ENCODE results near the gene WIPF2.
"Not testable (repeated sequence)": the region's sequence is repeated elsewhere in the genome, so short reads cannot be mapped to it uniquely, and the experiment has no call there.

The WIPF2 gene

GRCh38 chr17:40194821-40195220 lies 24.3 kb upstream of the WIPF2 start:
- TF ChIP-seq, protein P1, sequence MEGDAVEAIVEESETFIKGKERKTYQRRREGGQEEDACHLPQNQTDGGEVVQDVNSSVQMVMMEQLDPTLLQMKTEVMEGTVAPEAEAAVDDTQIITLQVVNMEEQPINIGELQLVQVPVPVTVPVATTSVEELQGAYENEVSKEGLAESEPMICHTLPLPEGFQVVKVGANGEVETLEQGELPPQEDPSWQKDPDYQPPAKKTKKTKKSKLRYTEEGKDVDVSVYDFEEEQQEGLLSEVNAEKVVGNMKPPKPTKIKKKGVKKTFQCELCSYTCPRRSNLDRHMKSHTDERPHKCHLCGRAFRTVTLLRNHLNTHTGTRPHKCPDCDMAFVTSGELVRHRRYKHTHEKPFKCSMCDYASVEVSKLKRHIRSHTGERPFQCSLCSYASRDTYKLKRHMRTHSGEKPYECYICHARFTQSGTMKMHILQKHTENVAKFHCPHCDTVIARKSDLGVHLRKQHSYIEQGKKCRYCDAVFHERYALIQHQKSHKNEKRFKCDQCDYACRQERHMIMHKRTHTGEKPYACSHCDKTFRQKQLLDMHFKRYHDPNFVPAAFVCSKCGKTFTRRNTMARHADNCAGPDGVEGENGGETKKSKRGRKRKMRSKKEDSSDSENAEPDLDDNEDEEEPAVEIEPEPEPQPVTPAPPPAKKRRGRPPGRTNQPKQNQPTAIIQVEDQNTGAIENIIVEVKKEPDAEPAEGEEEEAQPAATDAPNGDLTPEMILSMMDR (conservative IDR thresholded peaks at IDR 0.05; ENCODE audit: low read depth, low read length): no peak
- no peak overlapping the region for H3K4me3 ChIP-seq (IDR thresholded peaks at IDR 0.05; ENCODE audit: insufficient read depth, low read depth, low read length)
- H4K20me1 ChIP-seq (ENCODE audit: insufficient read depth): no peaks in the 10 kb centered on the region
- no peaks in the 10 kb centered on the region for H3K27me3 ChIP-seq (ENCODE audit: insufficient read depth, low read depth)
- H2AFZ ChIP-seq (ENCODE audit: low read depth): no peak overlapping the region
- no peaks in the 10 kb centered on the region for H3K79me2 ChIP-seq (ENCODE audit: insufficient read depth, low read depth)
- no peak overlapping the region for H3K4me2 ChIP-seq
- H3K9ac ChIP-seq: no peak overlapping the region
- peaks cover 15% of the 10 kb centered on the region for H3K4me1 ChIP-seq (ENCODE audit: low read depth, poor library complexity, severe bottlenecking)
- no peak overlapping the region for H3K27ac ChIP-seq
- H3K36me3 ChIP-seq (ENCODE audit: insufficient read depth): no peaks in the 10 kb centered on the region

- Histone ChIP-seq H3K79me2 (ENCODE audit: insufficient read depth, low read depth) (no peaks in the 10 kb centered on the region), H3K9ac (no peak overlapping the region), H3K36me3 (ENCODE audit: insufficient read depth) (no peaks in the 10 kb centered on the region), H3K27ac (no peak overlapping the region), H3K27me3 (ENCODE audit: insufficient read depth, low read depth) (no peaks in the 10 kb centered on the region), H3K4me3 (IDR thresholded peaks at IDR 0.05; ENCODE audit: insufficient read depth, low read depth, low read length) (no peak overlapping the region), H3K4me1 (ENCODE audit: low read depth, poor library complexity, severe bottlenecking) (peaks cover 10% of the 10 kb centered on the region), H3K4me2 (no peak overlapping the region), H2AFZ (ENCODE audit: low read depth) (no peak overlapping the region), H4K20me1 (ENCODE audit: insufficient read depth) (no peaks in the 10 kb centered on the region)
- TF ChIP-seq, protein P1 (conservative IDR thresholded peaks at IDR 0.05; ENCODE audit: low read depth, low read length): no peak
These were observed 21.6 kb upstream of the WIPF2 start for GRCh38 chr17:40197550-40197949.

DNA sequence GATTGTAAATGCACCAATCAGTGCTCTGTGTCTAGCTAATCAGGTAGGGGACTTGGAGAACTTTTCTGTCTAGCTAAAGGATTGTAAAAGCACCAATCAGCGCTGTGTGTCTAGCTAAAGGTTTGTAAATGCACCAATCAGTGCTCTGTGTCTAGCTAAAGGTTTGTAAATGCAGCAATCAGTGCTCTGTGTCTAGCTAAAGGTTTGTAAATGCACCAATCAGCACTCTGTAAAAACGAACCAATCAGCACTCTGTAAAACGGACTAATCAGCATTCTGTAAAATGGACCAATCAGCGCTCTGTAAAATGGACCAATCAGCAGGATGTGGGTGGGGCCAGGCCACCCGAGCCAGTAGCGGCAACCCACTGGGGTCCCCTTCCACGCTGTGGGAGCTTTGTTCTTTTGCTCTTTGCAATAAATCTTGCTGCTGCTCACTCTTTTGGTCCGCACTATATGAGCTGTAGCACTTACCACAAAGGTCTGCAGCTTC lies 21.1 kb upstream of the WIPF2 start:
- H3K4me2 ChIP-seq; H3K79me2 ChIP-seq (ENCODE audit: insufficient read depth, low read depth); H3K4me3 ChIP-seq (IDR thresholded peaks at IDR 0.05; ENCODE audit: insufficient read depth, low read depth, low read length); H4K20me1 ChIP-seq (ENCODE audit: insufficient read depth); H3K4me1 ChIP-seq (ENCODE audit: low read depth, poor library complexity, severe bottlenecking); H3K27me3 ChIP-seq (ENCODE audit: insufficient read depth, low read depth); H2AFZ ChIP-seq (ENCODE audit: low read depth); H3K27ac ChIP-seq; H3K9ac ChIP-seq; H3K36me3 ChIP-seq (ENCODE audit: insufficient read depth): not testable (repeated sequence)

GRCh38 chr17:40198576-40198975 lies 20.5 kb upstream of the WIPF2 start:
- TF ChIP-seq, protein P1 (conservative IDR thresholded peaks at IDR 0.05; ENCODE audit: low read depth, low read length): no peak
- Histone ChIP-seq H3K36me3 (ENCODE audit: insufficient read depth) (no peaks in the 10 kb centered on the region), H2AFZ (ENCODE audit: low read depth) (no peak overlapping the region), H3K4me3 (IDR thresholded peaks at IDR 0.05; ENCODE audit: insufficient read depth, low read depth, low read length) (no peak overlapping the region), H3K79me2 (ENCODE audit: insufficient read depth, low read depth) (no peaks in the 10 kb centered on the region), H3K27ac (no peak overlapping the region), H3K4me1 (ENCODE audit: low read depth, poor library complexity, severe bottlenecking) (peaks cover 10% of the 10 kb centered on the region), H3K9ac (no peak overlapping the region), H3K4me2 (no peak overlapping the region), H4K20me1 (ENCODE audit: insufficient read depth) (no peaks in the 10 kb centered on the region), H3K27me3 (ENCODE audit: insufficient read depth, low read depth) (no peaks in the 10 kb centered on the region)

- no peak overlapping the region for H3K27ac ChIP-seq
- TF ChIP-seq, protein P1 (conservative IDR thresholded peaks at IDR 0.05; ENCODE audit: low read depth, low read length): no peak
- H4K20me1 ChIP-seq (ENCODE audit: insufficient read depth): no peaks in the 10 kb centered on the region
- H2AFZ ChIP-seq (ENCODE audit: low read depth): no peak overlapping the region
- no peaks in the 10 kb centered on the region for H3K36me3 ChIP-seq (ENCODE audit: insufficient read depth)
- H3K9ac ChIP-seq: no peak overlapping the region
- H3K4me2 ChIP-seq: no peak overlapping the region
- H3K4me3 ChIP-seq (IDR thresholded peaks at IDR 0.05; ENCODE audit: insufficient read depth, low read depth, low read length): no peak overlapping the region
- H3K79me2 ChIP-seq (ENCODE audit: insufficient read depth, low read depth): no peaks in the 10 kb centered on the region
- no peaks in the 10 kb centered on the region for H3K27me3 ChIP-seq (ENCODE audit: insufficient read depth, low read depth)
- H3K4me1 ChIP-seq (ENCODE audit: low read depth, poor library complexity, severe bottlenecking): peaks cover 10% of the 10 kb centered on the region
These were observed 16.0 kb upstream of the WIPF2 start for GRCh38 chr17:40203131-40203530.

GRCh38 chr17:40206193-40206592 lies 12.9 kb upstream of the WIPF2 start:
- not testable (repeated sequence) for H3K36me3 ChIP-seq (ENCODE audit: insufficient read depth); H3K27me3 ChIP-seq (ENCODE audit: insufficient read depth, low read depth); H3K79me2 ChIP-seq (ENCODE audit: insufficient read depth, low read depth); H3K4me3 ChIP-seq (IDR thresholded peaks at IDR 0.05; ENCODE audit: insufficient read depth, low read depth, low read length); H3K4me1 ChIP-seq (ENCODE audit: low read depth, poor library complexity, severe bottlenecking); H4K20me1 ChIP-seq (ENCODE audit: insufficient read depth); H3K27ac ChIP-seq; H3K4me2 ChIP-seq; H2AFZ ChIP-seq (ENCODE audit: low read depth); H3K9ac ChIP-seq
